ENCODE results near the gene BLOC1S2. TPM values are rescaled to one million over a fixed set of nuclear protein-coding genes. Genes with fewer than 3 reads are reported as not detected.

BLOC1S2 gene
- total RNA-seq, 1 donor, result 46.3 TPM

GRCh38 chr10:100267239-100268104 is 19.0 kb downstream of the BLOC1S2 start, which contains the start of gene CWF19L1:
TSS of gene CWF19L1 (minus strand) at chr10:100267638. CDS start at chr10:100267593, 45 bp downstream.
- Histone ChIP-seq H4K20me1 (ENCODE audit: insufficient read depth, low read length) (peaks cover 3% of the 10 kb centered on the region), H3K4me3 (ENCODE audit: insufficient read depth, low read length) (peak within 1 kb of the TSS; percentile 94), H3K36me3 (ENCODE audit: insufficient read depth, low read length) (peaks cover 1% of the 10 kb centered on the region), H3K27ac (ENCODE audit: low read depth, low read length) (peak within 1 kb of the TSS; percentile 92), H3K27me3 (ENCODE audit: insufficient read depth, low read length) (no peaks in the 10 kb centered on the region), H3K4me2 (ENCODE audit: insufficient read depth, low read length) (peak within 1 kb of the TSS; percentile 87), H2AFZ (ENCODE audit: low read length) (peak within 1 kb of the TSS; percentile 99), H3K9me3 (ENCODE audit: low read depth, low read length) (no peaks in the 10 kb centered on the region), H3K4me1 (ENCODE audit: insufficient read depth, low read length) (peaks cover 4% of the 10 kb centered on the region), H3K79me2 (ENCODE audit: insufficient read depth, low read length) (peaks cover 43% of the 10 kb centered on the region)
- no peak for TF ChIP-seq CTCF (IDR thresholded peaks at IDR 0.05; ENCODE audit: extremely low read depth, low read depth, low read length)
- DNase-seq (ENCODE audit: insufficient read length, low spot score, missing footprints), result peak; percentile 96

- Histone ChIP-seq H3K4me3 (ENCODE audit: insufficient read depth, low read length) (peak overlapping the region; percentile 94), H3K4me1 (ENCODE audit: insufficient read depth, low read length) (peaks cover 4% of the 10 kb centered on the region), H4K20me1 (ENCODE audit: insufficient read depth, low read length) (peaks cover 2% of the 10 kb centered on the region), H3K27me3 (ENCODE audit: insufficient read depth, low read length) (no peaks in the 10 kb centered on the region), H3K9me3 (ENCODE audit: low read depth, low read length) (no peaks in the 10 kb centered on the region), H3K4me2 (ENCODE audit: insufficient read depth, low read length) (peak overlapping the region; percentile 87), H3K36me3 (ENCODE audit: insufficient read depth, low read length) (peaks cover 7% of the 10 kb centered on the region), H3K79me2 (ENCODE audit: insufficient read depth, low read length) (peaks cover 43% of the 10 kb centered on the region), H2AFZ (ENCODE audit: low read length) (no peak overlapping the region), H3K27ac (ENCODE audit: low read depth, low read length) (no peak overlapping the region)
- DNase-seq (ENCODE audit: insufficient read length, low spot score, missing footprints), result no peak
- no peak for TF ChIP-seq CTCF (IDR thresholded peaks at IDR 0.05; ENCODE audit: extremely low read depth, low read depth, low read length)
Measured at GRCh38 chr10:100265821-100266485, 20.5 kb downstream of the BLOC1S2 start.

DNA sequence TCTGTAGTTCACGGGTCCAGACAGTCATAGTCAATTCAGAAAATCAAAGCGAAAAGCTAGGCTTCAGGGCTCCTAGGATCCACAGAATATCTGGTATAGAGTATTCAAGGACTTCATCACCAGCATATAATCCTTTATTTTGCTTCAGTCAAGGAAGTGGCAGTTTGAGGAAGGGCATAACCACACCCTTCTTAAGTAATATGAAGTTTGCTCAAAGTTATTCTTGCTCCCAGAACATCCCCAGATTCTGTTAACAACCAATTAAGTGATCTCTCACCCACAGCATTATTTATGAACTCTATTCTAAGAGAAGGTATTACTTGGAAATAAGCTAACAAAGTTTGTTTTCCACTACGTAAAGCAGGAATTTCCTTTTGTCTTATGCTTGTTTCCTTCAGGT is 32.3 kb downstream of the BLOC1S2 start:
- H3K9me3 ChIP-seq (ENCODE audit: low read depth, low read length), result no peaks in the 10 kb centered on the region
- no peak overlapping the region for H3K4me2 ChIP-seq (ENCODE audit: insufficient read depth, low read length)
- no peak overlapping the region for H3K4me3 ChIP-seq (ENCODE audit: insufficient read depth, low read length)
- no peak overlapping the region for H3K27ac ChIP-seq (ENCODE audit: low read depth, low read length)
- H3K36me3 ChIP-seq (ENCODE audit: insufficient read depth, low read length), result peaks cover 57% of the 10 kb centered on the region
- H3K4me1 ChIP-seq (ENCODE audit: insufficient read depth, low read length), result no peaks in the 10 kb centered on the region
- DNase-seq (ENCODE audit: insufficient read length, low spot score, missing footprints), result no peak
- no peaks in the 10 kb centered on the region for H3K27me3 ChIP-seq (ENCODE audit: insufficient read depth, low read length)
- peaks cover 2% of the 10 kb centered on the region for H3K79me2 ChIP-seq (ENCODE audit: insufficient read depth, low read length)
- H4K20me1 ChIP-seq (ENCODE audit: insufficient read depth, low read length), result no peaks in the 10 kb centered on the region
- H2AFZ ChIP-seq (ENCODE audit: low read length), result no peak overlapping the region
- TF ChIP-seq CTCF (IDR thresholded peaks at IDR 0.05; ENCODE audit: extremely low read depth, low read depth, low read length), result no peak

DNA sequence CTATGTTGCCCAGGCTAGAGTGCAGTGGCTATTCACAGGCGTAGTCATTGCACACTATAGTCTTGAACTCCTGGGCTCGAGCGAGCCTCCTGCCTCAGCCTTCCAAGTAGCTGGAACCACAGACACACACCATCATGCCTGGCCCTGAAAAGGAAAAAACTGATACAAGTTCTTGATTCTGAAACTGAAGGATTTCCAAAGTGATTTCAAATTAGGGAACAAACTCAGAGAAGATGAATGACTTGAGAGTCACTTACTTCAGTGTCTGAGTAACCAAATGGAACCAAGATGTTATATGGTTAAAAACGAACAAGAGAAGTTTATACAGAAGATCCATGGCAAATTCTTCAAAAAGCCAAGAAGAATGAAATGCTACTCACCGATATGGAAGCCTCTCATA is 33.4 kb downstream of the BLOC1S2 start:
- DNase-seq (ENCODE audit: insufficient read length, low spot score, missing footprints), result no peak
- Histone ChIP-seq H3K36me3 (ENCODE audit: insufficient read depth, low read length) (peaks cover 69% of the 10 kb centered on the region), H3K4me3 (ENCODE audit: insufficient read depth, low read length) (no peak overlapping the region)

More for the DNA sequence above, 33.4 kb downstream of the BLOC1S2 start:
- Histone ChIP-seq H4K20me1 (ENCODE audit: insufficient read depth, low read length) (no peaks in the 10 kb centered on the region), H3K4me2 (ENCODE audit: insufficient read depth, low read length) (no peak overlapping the region), H3K9me3 (ENCODE audit: low read depth, low read length) (no peaks in the 10 kb centered on the region), H2AFZ (ENCODE audit: low read length) (no peak overlapping the region), H3K27ac (ENCODE audit: low read depth, low read length) (no peak overlapping the region), H3K79me2 (ENCODE audit: insufficient read depth, low read length) (peaks cover 2% of the 10 kb centered on the region), H3K4me1 (ENCODE audit: insufficient read depth, low read length) (no peaks in the 10 kb centered on the region), H3K27me3 (ENCODE audit: insufficient read depth, low read length) (no peaks in the 10 kb centered on the region)
- no peak for TF ChIP-seq CTCF (IDR thresholded peaks at IDR 0.05; ENCODE audit: extremely low read depth, low read depth, low read length)
